ENCODE data around the gene TAS2R40.

GRCh38 chr7:143183024-143183423 lies 38.8 kb upstream of the TAS2R40 start, which contains the start of gene TAS2R39:
- TF ChIP-seq POLR2A (IDR thresholded peaks at IDR 0.05) = no peak
- TF ChIP-seq, protein P1, sequence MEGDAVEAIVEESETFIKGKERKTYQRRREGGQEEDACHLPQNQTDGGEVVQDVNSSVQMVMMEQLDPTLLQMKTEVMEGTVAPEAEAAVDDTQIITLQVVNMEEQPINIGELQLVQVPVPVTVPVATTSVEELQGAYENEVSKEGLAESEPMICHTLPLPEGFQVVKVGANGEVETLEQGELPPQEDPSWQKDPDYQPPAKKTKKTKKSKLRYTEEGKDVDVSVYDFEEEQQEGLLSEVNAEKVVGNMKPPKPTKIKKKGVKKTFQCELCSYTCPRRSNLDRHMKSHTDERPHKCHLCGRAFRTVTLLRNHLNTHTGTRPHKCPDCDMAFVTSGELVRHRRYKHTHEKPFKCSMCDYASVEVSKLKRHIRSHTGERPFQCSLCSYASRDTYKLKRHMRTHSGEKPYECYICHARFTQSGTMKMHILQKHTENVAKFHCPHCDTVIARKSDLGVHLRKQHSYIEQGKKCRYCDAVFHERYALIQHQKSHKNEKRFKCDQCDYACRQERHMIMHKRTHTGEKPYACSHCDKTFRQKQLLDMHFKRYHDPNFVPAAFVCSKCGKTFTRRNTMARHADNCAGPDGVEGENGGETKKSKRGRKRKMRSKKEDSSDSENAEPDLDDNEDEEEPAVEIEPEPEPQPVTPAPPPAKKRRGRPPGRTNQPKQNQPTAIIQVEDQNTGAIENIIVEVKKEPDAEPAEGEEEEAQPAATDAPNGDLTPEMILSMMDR (IDR thresholded peaks at IDR 0.05) = no peak
